ENCODE data around the gene HGS.

HGS gene

DNA sequence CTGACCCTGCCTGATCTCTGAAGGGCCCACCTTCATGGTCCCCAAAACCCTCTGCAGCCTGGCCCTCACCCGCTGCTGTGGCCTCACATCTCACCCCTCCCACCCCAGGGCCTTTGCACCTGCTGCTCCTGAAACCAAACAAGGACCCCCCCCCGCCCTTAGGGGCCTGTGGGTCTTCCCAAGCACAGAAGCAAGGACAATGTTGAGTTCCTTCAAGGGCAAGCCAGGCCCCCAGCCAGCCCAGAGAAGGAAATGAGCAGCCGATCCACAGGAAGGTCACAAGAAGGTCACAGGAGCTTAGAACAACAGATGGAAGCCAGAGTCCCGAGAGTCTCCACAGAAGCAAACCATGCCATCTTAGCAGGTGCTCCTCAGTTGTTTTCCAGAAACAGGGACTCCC is 27.0 kb upstream of the HGS start:
- no peak for DNase-seq

DNA sequence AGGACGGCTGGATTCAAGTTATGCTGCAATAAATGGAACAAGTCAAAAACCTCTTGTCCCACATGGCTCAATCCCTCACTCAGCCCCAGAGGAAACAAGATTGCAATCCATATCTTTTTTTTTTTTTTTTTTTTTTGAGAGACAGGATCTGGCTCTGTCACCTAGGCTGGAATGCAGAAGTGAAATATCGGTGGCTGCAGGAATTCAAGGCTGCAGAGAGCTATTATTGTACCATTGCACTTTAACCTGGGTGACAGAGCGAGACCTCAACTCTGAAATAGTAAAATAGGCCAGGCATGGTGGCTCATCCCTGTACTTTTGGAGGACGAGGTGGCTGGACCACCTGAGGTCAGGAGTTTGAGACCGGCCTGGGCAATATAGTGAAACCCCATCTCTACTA is 24.8 kb upstream of the HGS start:
- DNase-seq: no peak

DNA sequence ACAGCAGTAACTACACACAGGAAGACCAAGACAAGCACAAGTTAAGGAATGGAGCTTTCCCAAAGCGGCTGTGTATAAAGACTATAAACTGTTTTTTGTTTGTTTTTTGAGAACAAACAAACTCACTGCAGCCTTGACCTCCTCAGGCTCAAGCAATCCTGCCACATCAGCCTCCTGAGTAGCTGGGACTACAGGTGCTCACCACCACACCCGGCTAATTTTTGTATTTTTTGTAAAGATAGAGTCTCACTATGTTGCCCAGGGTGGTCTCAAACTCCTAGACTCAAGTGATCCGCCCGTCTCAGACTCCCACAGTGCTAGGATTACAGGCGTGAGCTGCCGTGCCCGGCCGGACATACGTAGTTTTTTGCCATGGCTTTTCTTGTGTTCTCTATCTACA is 23.4 kb upstream of the HGS start:
- no peak for DNase-seq

DNA sequence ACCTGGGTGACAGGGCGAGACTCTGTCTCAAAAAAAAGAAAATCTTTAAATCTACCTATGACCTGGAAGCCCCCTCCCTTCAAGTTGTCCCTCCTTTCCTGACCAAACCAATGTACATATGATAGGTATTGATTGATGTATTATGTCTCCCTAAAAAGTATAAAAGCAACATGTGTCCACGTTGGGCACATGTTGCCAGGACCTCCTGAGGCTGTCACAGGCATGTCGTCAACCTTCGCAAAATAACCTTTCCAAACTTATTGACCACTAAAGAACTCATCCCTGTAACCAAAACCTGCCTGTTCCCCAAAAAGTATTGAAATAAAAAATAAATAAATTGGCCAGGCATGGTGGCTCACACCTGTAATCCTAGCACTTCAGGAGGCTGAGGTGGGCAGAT is 21.8 kb upstream of the HGS start:
- no peak for DNase-seq

DNA sequence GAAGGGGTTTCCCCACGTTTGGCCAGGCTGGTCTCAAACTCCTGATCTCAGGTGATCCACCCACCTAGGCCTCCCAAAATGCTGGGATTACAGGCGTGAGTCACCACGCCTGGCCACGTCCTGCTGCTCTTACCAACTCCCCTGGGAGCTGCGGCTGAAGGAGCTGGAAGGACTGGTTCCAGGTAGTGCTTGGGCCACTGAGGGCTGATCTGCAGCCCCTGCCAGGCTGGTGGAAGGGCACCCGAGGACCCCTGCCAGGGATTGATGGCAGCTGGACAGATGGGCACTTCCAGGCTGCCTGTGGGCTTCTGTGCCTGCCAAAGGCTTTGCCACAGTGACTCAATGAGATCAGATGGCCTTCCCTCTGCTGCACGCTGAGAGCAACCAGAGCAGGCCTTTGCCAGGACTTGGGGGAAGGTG is 19.8 kb upstream of the HGS start:
- DNase-seq: no peak

DNA sequence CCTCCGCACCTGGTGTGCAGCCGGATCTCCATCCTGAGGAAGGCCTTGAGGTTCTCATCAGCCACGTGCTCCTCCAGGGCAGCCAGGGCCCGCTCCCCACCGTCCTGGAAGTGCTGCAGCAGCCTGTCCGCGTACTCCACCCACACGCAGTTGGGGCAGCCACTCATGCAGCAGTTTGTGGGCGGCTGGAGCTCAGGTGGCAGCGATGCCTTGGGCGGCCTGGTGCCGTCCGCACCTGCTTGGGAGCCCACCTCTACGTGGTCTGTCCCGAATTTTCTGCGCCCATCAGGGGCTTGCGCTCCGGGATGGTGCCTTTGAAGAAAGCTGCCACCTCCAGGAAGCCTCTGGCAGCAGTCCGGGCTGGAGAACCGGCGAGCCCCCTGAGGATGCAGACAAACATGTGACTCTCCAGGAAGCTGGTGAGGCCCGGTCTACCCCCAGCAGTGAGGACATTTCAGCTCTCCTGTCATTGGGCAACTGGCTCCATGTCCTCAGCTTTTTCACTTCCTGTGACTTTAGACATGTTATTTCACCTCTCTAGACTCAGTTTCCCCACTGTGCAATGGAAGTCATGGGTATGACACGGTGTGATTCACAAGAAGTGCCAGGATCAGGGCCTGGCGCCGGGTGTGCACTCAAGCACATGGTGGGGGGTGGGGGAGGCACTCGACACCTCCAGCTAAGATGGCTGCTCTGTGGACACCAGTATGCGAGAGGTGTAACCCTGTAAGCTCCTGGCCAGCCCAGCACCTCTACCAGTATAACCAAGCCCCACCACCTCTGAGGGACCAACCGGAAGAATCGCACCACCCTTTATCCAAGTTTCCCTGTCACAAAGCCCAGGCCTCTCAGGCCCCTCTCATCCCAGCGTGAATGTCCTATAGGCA is 18.4 kb upstream of the HGS start:
- DNase-seq: peak in 1 of 2 experiments; percentile 34

DNA sequence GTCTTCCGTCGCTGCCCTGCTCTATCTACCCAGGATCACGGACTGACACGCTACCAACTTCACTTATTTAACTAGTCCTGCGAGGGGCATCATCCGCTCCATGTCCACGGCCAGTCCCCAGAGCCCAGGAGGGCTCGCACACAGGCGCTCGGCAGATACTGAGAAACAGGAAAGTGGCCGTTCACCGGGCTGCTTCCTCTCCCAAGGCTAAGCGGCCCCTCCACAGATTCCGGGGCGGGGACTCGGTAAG is 17.8 kb upstream of the HGS start:
- DNase-seq: no peak

DNA sequence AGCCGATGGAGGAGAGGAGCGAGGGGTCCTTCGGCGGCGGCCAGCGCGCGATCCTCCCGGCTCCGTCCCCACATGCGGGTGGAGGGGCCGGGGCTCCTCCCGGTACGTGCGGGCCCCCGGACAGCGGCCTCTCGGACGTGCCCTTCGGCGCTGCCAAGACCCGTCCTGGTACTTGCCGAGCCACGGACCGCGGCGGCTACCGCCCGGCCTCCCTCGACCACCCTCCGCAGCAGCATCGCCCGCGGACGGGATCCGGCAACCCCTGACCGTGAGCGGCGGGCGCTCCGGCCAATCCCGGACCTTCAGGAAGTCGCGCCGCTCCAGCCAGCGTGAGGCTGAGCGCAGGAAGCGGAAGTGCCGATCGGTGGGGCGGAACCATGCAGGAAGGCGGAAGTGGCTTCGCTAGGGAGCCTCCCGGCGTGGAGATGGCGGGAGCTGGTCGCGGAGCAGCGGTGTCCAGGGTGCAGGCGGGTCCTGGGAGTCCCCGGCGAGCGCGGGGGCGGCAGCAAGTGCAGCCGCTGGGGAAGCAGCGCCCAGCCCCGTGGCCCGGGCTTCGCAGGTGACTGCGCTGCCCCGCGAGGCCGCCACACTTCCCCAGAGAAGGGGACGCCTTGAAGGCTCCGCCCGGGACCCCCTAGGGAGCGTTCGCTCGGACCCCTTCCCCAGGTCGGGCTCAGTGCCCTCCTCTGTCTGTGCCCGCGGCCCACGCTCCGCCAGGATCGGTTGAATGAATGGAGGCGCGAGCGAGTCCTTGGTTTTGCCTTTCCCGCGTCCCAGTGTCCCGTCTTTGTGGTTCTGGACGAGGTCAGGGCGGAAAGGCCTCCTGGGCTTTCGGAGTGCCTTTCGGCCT is 17.2 kb upstream of the HGS start, which contains the start of the genes CCDC137 and OXLD1:
Gene CCDC137, plus strand, starts transcription at position 396 of the 850 bp plus-strand sequence. Its CDS starts 30 bp downstream, at position 426.
Gene OXLD1, minus strand, starts transcription at position 264 of the 850 bp plus-strand sequence. Its CDS starts 28 bp downstream, at position 236.
- peak; percentile 92 to 98 for DNase-seq

DNA sequence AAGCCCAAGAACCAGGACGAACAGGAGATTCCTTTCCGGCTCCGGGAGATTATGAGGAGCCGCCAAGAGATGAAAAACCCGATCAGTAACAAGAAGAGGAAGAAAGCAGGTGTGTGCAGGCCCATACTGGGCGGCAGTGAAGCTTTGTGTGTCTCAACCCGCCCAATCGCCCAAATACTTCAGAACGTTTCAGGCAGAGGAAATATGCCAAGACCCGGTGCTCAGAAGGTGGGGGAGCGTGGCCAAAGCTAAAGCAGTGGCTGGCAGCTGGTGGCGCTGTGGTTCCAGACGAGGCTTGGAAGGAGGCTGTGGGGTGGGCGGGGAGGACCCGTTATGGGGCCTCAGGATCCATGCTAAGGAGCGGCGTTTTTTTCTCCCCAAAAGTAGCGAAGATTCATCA is 16.1 kb upstream of the HGS start:
- peak in 1 of 2 experiments; percentile 33 for DNase-seq

DNA sequence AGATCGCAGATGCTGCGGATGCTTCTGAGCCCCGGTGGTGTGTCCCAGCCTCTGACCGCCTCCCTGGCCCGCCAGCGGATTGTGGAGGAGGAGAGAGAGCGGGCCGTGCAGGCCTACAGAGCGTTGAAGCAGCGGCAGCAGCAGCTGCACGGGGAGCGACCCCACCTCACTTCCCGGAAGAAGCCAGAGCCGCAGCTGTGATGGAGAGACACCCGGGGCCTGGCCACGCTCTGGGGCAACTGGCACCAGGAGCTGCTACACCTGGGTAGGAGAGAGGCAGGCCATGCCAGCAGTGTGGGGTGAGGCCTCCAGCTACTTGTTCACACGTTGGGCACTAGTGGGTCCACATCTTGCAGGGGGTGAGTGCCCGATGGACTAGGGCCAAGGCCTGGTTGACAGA is 11.3 kb upstream of the HGS start:
- DNase-seq: no peak

DNA sequence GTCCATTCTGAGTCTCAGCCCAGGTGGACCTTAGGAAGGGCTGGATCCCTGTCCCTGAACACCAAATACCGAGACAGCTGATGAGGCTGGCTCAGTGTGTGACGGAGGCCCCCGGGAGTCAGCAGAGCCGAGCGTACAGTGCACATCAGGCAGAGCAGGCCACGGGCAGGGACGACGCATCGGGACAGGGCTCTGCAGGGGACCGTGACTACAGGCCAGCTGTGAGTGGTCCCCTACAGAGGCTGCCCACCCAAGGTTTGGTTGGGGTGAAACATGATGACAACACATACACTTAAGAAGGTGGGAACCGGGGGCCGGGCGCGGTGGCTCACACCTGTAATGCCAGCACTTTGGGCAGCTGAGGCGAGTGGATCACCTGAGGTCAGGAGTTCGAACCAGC is 10.9 kb upstream of the HGS start:
- DNase-seq: no peak

DNA sequence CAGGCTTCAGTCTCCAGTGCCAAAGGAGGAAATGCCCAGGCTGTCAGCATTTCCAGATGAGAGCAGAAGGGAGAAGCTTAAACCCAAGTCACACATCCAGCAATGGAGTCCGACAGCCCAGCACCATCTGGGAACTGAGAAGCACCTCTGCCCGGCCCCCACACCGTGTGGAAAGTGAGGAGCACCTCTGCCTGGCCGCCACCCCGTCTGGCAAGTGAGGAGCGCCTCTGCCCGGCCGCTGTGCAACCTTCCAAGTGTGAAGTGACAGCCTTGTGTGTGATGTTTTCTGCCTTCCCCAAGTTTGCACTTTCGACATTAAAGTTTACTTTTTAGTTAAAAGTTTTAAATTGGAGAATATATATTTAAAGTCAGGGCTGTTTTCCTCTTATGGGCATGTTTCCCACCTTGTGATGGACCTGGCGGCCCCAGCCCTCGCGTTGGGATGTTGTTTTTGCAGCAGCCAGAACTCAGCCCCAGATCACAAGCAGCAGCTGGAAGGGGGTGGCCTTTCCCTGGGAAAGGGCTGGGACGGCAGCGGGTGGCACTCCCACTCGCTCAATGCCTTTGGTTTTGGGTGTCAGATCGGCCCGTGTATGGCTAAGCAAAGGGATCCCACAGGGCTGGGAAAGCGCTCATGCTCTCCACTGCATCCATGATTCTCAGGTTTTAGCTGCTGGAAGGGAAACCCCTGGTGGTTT is 10.1 kb upstream of the HGS start:
- DNase-seq: no peak

DNA sequence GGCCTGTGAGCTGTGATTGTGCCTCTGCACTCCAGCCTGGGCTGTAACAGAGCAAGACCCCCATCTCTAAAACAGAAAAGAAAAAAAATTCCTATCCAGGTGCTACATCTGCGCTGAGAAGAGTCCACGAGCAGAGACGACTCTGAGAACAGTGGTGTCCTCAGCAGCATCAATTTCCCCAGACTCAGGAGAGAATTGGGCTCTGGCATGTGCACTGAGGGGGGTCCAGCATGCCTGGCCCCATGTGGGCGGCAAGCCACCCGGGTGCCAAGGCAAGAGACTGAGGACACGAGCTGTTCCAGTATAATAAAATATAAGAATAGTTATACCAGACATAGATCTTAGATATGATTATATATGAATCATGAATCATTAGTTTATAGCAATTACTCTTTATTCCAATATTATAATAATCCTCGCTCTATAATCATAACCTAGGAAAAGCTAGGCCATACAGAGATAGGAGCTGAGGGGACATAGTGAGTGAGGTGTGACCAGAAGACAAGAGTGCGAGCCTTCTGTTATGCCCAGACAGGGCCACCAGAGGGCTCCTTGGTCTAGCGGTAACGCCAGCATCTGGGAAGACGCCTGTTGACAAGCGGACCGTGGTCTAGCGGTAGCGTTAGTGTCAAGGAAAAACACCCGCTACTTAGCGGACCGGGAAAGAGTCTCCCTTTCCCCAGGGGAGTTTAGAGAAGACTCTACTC is 8.1 kb upstream of the HGS start:
- DNase-seq: peak in 1 of 2 experiments; percentile 24

DNA sequence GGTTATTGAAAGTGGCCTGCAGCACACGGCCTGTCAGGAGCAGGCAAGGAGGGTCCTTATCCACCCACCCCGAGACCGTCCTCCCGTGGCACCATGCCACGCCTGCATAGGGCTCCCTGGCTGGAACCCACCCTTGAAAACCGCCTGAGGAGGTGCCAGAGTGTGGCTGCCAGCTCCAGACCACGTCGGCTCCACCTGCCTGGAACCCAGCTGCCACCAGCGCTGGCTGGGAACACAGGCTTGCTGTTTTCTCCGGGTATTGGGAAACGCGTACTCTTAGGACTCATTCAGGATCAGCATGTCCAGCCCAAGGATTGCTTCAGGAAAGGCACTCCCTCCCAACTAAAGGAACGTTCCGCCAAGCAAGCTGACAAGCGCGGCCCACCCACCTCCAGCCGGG is 6.9 kb upstream of the HGS start:
- no peak for DNase-seq

DNA sequence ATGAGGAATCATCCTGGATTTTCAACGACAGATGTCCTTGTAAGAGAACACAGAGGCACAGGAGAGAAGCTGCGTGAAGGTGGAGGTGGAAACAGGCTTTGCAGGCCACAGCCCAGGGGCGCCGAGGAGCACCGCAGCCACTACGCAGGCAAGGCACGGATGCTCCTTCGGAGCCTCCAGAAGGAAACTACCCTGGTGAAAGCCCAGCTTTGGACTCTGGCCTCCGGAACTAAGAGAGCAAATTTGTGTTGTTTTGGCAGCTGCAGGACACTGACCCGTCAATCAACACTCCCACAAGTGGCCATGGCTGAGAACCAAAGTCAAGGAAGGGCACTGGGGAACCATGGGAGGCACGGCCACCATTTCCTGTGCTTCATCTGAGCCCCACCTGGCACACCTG is 3.7 kb upstream of the HGS start:
- DNase-seq: no peak

DNA sequence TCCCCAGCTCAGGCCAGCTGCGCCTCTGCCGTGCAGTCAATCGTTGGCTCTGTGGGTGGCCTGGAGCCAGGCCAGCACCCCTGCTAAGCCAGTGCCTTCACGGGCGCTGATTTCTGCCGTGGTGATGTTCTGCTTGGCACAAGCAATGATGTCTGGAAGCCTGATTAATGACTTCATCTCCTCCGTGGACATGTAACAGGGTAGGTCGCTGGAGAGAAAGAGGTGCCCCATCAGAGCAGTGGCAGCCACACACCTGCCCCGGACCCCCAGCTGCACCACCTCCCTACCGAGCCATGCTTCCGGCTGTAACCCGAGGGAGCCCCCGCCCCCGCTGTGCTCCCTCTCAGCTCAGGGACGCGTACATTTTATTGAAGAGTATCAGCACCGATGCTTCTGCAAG is 2.1 kb upstream of the HGS start:
- peak in 1 of 2 experiments; percentile 62 for DNase-seq

DNA sequence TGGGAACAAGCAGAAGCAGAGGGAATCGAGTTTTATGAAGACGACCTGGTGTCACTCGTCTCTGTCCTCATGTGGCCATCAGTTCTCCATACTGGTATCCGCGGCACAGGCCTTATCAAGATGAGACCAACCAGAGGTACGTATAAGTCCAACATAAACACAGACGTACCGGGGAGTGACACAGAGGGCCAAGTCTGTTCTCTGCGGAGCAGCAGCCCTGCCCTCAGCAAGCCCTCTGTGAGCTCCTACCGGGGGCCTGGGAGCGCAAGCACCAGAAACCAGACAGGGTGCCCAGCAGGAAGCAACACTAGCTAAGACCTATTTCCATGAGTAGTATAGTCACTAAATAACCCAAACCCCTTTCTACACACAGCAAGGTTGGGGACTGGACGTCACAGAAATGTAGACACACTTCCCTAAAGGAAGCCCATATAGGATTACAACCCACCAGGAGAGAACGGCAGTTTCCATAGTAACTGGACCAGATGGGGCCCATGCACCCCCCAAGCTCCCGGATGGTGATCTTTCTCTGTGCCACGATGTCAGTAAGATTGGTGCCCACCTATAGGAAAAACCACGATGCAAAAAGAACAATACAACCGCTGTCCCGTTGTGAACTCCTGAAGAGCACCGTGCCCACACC is 1.1 kb upstream of the HGS start:
- peak in 1 of 2 experiments; percentile 37 for DNase-seq

DNA sequence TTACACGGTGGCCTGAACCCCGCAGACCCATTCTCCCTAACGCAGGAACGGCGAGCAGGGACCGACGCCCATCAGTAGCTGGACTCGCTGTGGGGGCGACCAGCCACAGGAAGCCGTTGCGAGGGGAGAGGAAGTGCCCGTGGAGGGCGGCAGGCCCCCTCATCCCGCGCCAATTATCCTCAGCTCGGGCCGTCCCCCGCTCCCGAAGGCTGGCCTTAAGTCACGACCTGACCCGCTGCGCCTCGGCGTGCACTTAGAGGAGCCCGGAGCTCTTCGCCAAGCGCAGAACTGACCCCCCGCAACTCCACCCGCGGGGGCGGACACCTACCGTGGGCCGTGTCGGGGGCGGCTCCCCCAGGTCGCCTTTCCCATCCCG is 615 bp upstream of the HGS start:
- peak in 1 of 2 experiments; percentile 56 for DNase-seq

DNA sequence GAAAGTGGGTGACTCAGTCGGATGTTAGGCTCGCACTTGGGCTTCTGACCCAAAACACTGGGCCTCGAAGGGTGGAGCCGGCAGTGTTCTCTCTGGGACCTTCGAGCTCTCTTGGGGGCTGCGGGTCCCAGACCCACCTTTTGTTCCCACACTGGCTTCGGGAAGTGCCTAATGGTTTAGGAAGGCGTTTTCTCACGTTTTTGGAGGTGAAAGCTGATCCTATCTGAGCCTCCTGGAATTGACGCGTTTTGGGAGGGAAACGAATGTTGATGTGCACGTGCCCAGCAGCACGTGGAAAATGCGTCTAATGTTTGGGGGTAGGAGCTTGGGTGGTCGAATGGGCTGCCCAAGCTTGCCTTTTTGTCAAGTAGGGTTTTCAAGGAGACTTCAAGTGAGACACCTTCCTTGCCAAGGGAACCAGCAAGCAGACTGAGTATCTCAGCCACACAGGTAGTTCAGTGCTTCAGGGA is 666 bp downstream of the HGS start:
- DNase-seq: no peak

DNA sequence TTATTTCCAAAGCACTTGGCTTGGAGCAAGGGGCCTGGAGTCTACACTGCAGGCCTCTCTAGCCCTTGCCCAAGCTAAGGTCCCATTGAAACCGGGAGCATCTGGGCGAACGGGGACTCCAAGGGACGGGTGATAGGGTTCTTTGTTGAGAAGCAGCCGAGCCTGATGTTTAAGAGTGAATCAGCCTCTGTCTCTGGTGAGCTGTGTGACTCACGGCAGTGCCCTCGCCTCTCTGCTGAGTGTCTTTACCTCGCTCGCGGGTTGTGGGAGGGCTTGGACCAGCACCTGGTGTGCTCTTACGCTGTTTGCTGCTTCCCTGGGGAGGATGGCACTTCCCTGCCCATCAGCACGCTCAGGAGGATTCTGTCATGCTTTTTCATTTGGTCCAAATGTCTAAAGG is 1.3 kb downstream of the HGS start:
- no peak for DNase-seq

DNA sequence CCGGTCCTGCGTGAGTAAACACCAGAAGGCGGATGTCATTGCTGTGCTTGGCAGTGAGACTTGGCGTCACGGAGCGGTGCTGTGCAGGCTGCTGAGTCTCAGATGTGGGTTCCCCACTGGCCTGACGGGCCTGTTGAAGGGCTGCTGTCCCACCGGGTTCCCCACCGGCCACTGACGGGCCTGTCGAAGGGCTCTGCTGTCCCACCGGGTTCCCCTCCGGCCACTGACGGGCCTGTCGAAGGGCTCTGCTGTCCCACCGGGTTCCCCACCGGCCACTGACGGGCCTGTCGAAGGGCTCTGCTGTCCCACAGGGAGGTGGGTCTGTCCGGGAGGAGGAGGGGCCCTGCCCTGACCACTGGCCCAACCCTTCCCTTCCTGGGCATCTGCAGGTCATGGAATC is 2.8 kb downstream of the HGS start:
- no peak for DNase-seq

All from NCI-H446 (cell line).